ENCODE results near the gene PAK6. TPM values are rescaled to one million over a fixed set of nuclear protein-coding genes. Genes with fewer than 3 reads are reported as not detected.

Gene PAK6
- total and polyA plus RNA-seq, 7 donors: 0.03 to 3.0 (median 0.56) TPM

- H3K4me3 ChIP-seq: no peak overlapping the region
- intact Hi-C loops (cut with DNase I): no loop called here
- no peak overlapping the region for H3K27ac ChIP-seq
- TF ChIP-seq, protein P1, sequence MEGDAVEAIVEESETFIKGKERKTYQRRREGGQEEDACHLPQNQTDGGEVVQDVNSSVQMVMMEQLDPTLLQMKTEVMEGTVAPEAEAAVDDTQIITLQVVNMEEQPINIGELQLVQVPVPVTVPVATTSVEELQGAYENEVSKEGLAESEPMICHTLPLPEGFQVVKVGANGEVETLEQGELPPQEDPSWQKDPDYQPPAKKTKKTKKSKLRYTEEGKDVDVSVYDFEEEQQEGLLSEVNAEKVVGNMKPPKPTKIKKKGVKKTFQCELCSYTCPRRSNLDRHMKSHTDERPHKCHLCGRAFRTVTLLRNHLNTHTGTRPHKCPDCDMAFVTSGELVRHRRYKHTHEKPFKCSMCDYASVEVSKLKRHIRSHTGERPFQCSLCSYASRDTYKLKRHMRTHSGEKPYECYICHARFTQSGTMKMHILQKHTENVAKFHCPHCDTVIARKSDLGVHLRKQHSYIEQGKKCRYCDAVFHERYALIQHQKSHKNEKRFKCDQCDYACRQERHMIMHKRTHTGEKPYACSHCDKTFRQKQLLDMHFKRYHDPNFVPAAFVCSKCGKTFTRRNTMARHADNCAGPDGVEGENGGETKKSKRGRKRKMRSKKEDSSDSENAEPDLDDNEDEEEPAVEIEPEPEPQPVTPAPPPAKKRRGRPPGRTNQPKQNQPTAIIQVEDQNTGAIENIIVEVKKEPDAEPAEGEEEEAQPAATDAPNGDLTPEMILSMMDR (IDR thresholded peaks at IDR 0.05): no peak
- no peak for DNase-seq
- no peaks in the 10 kb centered on the region for H3K27me3 ChIP-seq (ENCODE audit: insufficient read depth in 3 of 3, low read length in 2 of 3)
- no peaks in the 10 kb centered on the region for H3K36me3 ChIP-seq (ENCODE audit: insufficient read depth in 1 of 2, low read depth in 1 of 2)
- no peak for ATAC-seq
- H3K9me3 ChIP-seq: no peaks in the 10 kb centered on the region
- H3K4me1 ChIP-seq: peaks cover 5% of the 10 kb centered on the region
Measured at GRCh38 chr15:40293006-40293405, 54.1 kb downstream of the PAK6 start.

DNA sequence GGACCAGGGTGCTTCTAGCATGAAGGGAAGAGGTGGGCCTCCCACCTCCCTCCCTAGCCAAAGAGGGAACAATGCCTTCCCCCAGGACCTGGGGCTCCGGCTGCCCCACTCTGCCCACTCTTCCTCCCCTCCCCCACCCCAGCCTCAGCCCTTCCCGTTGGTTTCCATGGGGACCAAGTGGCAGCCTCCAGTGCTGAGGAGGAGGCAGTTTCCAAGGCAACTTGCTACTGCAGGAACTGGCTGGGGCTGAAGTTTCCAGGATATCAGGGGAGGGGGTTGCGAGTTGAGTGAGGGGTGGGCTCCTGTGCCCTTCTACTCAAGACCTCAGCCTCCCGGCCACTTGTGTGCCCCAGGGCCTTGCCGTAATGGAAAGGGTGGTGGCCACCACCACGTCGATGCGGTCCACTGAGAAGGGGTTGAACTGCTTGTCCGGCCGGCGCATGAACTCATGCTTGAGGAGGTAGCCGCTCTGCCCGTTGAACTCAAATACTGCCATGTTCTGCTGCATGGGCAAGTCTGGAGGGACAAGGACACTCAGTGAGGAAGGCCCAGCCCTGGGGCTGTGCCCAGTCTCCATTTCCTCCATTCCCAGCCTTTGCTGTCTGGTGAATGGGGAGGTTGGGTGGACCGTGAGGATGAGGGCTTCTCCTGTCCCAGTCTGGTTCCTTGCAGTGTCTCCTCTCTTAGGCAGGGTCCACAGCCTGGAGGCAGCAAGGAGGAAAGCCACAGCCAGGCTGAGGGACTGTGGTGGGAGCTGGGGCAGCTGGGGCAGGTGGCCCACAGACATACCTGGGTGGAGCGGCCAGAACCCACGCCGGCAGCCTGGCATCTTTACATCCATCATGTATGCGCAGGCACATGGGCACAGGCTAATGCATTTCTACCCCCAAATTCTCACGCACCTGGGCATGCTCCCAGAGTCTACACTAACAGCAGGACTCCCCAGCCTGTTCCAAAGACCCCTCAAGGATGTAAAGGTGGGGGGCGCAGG is 55.3 kb downstream of the PAK6 start:
- TF ChIP-seq, protein P1 (IDR thresholded peaks at IDR 0.05): no peak
- H3K4me1 ChIP-seq: peaks cover 5% of the 10 kb centered on the region
- ATAC-seq (no peak), DNase-seq (peak; percentile 2 to 36)
- H3K9me3 ChIP-seq: no peaks in the 10 kb centered on the region
- no peaks in the 10 kb centered on the region for H3K36me3 ChIP-seq (ENCODE audit: insufficient read depth in 1 of 2, low read depth in 1 of 2)
- H3K4me3 ChIP-seq: no peak overlapping the region
- 87 to 92% (median 88%) methylated on average over 20 of the region's 20 CpGs for WGBS, 3 donors
- intact Hi-C loops (cut with DNase I): no loop called here
- no peak overlapping the region for H3K27ac ChIP-seq
- H3K27me3 ChIP-seq (ENCODE audit: insufficient read depth in 3 of 3, low read length in 2 of 3): no peaks in the 10 kb centered on the region

DNA sequence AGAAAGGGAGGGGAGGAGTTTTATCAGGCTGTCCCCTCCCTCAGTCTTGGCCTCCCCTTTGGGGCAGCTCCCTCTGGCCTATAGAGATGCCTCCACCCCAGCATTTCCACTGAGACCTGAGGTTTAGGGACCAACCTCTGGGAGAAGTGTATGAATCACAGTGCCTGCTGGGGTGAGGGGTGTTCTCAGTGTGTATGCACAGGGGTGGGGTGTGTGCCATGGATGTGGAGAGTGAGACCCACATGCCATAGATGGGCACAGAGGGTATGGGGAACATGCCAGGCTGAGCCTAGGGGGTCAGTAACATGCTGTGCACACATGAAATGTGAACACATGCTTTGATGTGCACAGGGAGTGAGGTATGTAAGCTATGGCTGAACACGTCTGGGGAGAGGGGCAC is 56.4 kb downstream of the PAK6 start:
- H3K36me3 ChIP-seq (ENCODE audit: insufficient read depth in 1 of 2, low read depth in 1 of 2): no peaks in the 10 kb centered on the region
- DNase-seq (peak in 1 of 2 donors; percentile 27), ATAC-seq (no peak)
- TF ChIP-seq, protein P1 (IDR thresholded peaks at IDR 0.05): no peak
- peaks cover 4% of the 10 kb centered on the region for H3K9me3 ChIP-seq
- intact Hi-C loops (cut with DNase I): no loop called here
- H3K27ac ChIP-seq: no peak overlapping the region
- 71 to 87% (median 84%) methylated on average over 1 of the region's 1 CpG for WGBS, 3 donors
- H3K4me3 ChIP-seq: no peak overlapping the region
- peaks cover 5% of the 10 kb centered on the region for H3K4me1 ChIP-seq
- H3K27me3 ChIP-seq (ENCODE audit: insufficient read depth in 3 of 3, low read length in 2 of 3): no peaks in the 10 kb centered on the region

DNA sequence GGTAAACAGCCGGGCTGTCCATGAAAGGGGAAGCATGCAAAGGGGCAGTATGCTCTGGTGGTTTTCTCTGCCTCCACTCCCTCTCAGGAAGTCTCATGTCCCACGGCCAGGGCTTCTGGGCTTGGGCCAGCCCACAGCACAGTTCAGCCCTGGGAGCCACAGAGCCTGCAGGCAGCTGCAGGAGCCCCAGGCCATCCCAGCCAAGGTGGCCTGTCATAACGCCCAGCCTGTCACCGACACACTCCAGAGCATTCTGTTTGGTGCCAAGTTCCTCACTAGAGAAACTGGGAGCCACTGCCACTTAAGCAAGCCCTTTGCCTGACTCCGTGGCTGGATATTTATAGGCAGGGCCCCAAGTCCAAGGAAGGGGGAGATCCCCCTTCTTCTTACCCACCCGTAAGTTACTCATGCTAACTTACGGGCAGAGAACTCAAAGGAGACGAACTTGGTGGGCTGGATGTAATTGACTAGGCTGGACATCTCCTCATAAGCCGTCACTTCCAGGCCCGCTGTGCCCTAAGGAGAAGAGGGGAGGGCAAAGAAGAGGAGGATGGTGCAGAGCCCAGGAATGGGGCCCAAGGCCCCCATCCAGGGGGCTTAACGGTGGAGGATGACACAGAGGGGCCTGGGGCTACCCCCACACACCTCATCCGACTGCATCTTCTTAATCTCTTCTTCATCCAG is 57.2 kb downstream of the PAK6 start:
- ATAC-seq (peak in 1 of 4 donors; percentile 48), DNase-seq (peak in 1 of 2 donors; percentile 52)
- TF ChIP-seq, protein P1 (IDR thresholded peaks at IDR 0.05): no peak
- Histone ChIP-seq H3K27me3 (ENCODE audit: insufficient read depth in 3 of 3, low read length in 2 of 3) (no peaks in the 10 kb centered on the region), H3K9me3 (peaks cover 4% of the 10 kb centered on the region), H3K4me3 (no peak overlapping the region), H3K4me1 (peaks cover 5% of the 10 kb centered on the region), H3K36me3 (ENCODE audit: insufficient read depth in 1 of 2, low read depth in 1 of 2) (no peaks in the 10 kb centered on the region), H3K27ac (no peak overlapping the region)
- WGBS, 3 donors: 49 to 60% (median 53%) methylated on average over 11 to 12 of the region's 12 CpGs
- intact Hi-C loops (cut with DNase I): no loop called here

All from psoas muscle (tissue), 8 donors.